ENCODE measurements around the gene ABCG2. TPM values are rescaled to one million over a fixed set of nuclear protein-coding genes. Genes with fewer than 3 reads are reported as not detected.

The ABCG2 gene
- total RNA-seq, 4 donors from 2014 or later, result 0.72 to 5.1 (median 2.4) TPM

- H3K36me3 ChIP-seq, result peaks cover 54% of the 10 kb centered on the region
Observed at GRCh38 chr4:88054229-88054628, 104.2 kb downstream of the ABCG2 start.

DNA sequence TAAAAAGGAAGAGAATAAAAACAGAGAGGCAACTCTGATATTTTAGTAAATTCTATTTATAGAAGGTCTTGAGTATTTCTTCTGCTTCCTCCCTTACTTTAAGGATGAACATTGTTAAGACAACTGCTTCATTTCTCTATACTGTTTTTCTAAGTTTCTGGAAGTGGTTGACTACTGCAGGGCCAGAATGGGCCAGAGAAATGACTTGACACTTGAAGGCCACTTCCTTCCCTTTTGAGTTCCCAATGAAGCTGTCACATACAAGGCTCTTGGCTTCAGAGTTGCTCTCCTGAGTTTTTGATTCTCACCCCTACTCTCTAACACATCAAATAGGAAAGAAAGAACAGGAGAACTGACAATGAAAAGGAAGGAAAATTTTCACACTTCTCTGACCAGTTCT, 113.4 kb downstream of the ABCG2 start:
- Histone ChIP-seq H3K27ac (no peak overlapping the region), H3K9me3 (no peaks in the 10 kb centered on the region), H3K27me3 (no peaks in the 10 kb centered on the region), H3K4me1 (no peaks in the 10 kb centered on the region), H3K36me3 (peaks cover 65% of the 10 kb centered on the region), H3K4me3 (no peak overlapping the region)
- DNase-seq (ENCODE audit: low spot score in 2 of 2), result no peak
- no peak for TF ChIP-seq CTCF (IDR thresholded peaks at IDR 0.05)
- TF ChIP-seq EP300 (IDR thresholded peaks at IDR 0.05), result no peak
- TF ChIP-seq POLR2AphosphoS5 (IDR thresholded peaks at IDR 0.05), result no peak
- TF ChIP-seq POLR2A (IDR thresholded peaks at IDR 0.05), result no peak

More at GRCh38 chr4:88054229-88054628, 104.2 kb downstream of the ABCG2 start:
- H3K4me3 ChIP-seq, result no peak overlapping the region
- TF ChIP-seq POLR2A (IDR thresholded peaks at IDR 0.05) (no peak), CTCF (IDR thresholded peaks at IDR 0.05) (no peak), EP300 (IDR thresholded peaks at IDR 0.05) (no peak), POLR2AphosphoS5 (IDR thresholded peaks at IDR 0.05) (no peak)
- no peaks in the 10 kb centered on the region for H3K27me3 ChIP-seq
- H3K27ac ChIP-seq, result no peak overlapping the region
- H3K9me3 ChIP-seq, result no peaks in the 10 kb centered on the region
- 86% methylated on average over 4 of the region's 4 CpGs for WGBS
- H3K4me1 ChIP-seq, result no peaks in the 10 kb centered on the region
- DNase-seq (ENCODE audit: low spot score in 2 of 2), result no peak

GRCh38 chr4:88043586-88044340, 114.7 kb downstream of the ABCG2 start:
- H3K27ac ChIP-seq, result no peak overlapping the region
- TF ChIP-seq CTCF (IDR thresholded peaks at IDR 0.05) (no peak), EP300 (IDR thresholded peaks at IDR 0.05) (no peak), POLR2A (IDR thresholded peaks at IDR 0.05) (no peak)
- no peaks in the 10 kb centered on the region for H3K4me1 ChIP-seq
- no peaks in the 10 kb centered on the region for H3K27me3 ChIP-seq
- no peaks in the 10 kb centered on the region for H3K9me3 ChIP-seq
- 77% methylated on average over 8 of the region's 8 CpGs for WGBS
- DNase-seq (ENCODE audit: low spot score in 2 of 2), result no peak
- no peak overlapping the region for H3K4me3 ChIP-seq
- H3K36me3 ChIP-seq, result peaks cover 74% of the 10 kb centered on the region

- Histone ChIP-seq H3K27me3 (no peaks in the 10 kb centered on the region), H3K4me1 (no peaks in the 10 kb centered on the region), H3K9me3 (no peaks in the 10 kb centered on the region), H3K36me3 (peaks cover 78% of the 10 kb centered on the region), H3K4me3 (no peak overlapping the region), H3K27ac (no peak overlapping the region)
- WGBS, result 79% methylated on average over 1 of the region's 1 CpG
- no peak for TF ChIP-seq EP300 (IDR thresholded peaks at IDR 0.05)
- no peak for TF ChIP-seq POLR2AphosphoS5 (IDR thresholded peaks at IDR 0.05)
- TF ChIP-seq CTCF (IDR thresholded peaks at IDR 0.05), result no peak
- no peak for TF ChIP-seq POLR2A (IDR thresholded peaks at IDR 0.05)
- DNase-seq (ENCODE audit: low spot score in 2 of 2), result no peak
Observed at GRCh38 chr4:88043001-88043400, 115.4 kb downstream of the ABCG2 start.

DNA sequence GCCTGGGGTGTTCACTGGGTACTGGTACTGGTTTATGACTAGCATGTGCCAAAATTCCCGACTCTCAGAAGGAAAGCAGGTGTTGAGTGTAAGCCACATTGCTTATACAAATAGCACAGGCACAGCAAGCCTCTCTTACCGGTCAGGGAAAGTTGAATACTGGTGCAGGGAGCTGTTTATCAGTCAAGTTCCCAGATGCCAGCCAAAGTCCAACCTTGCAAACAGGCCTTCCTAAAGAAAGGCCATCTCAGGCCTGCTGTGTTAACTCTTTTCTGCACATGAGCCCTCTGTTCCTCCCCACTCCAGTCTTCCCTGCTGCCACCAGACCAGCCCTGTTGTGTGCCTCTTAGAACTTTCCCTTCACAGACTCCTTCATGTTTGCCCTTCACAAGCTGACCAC, 116.8 kb downstream of the ABCG2 start:
- no peaks in the 10 kb centered on the region for H3K9me3 ChIP-seq
- no peak for TF ChIP-seq POLR2AphosphoS5 (IDR thresholded peaks at IDR 0.05)
- no peak for TF ChIP-seq CTCF (IDR thresholded peaks at IDR 0.05)
- TF ChIP-seq POLR2A (IDR thresholded peaks at IDR 0.05), result no peak
- TF ChIP-seq EP300 (IDR thresholded peaks at IDR 0.05), result no peak
- peaks cover 87% of the 10 kb centered on the region for H3K36me3 ChIP-seq
- H3K4me1 ChIP-seq, result no peaks in the 10 kb centered on the region
- H3K27me3 ChIP-seq, result no peaks in the 10 kb centered on the region
- H3K4me3 ChIP-seq, result no peak overlapping the region
- no peak overlapping the region for H3K27ac ChIP-seq
- no peak for DNase-seq (ENCODE audit: low spot score in 2 of 2)
- WGBS, result 56% methylated on average over 2 of the region's 2 CpGs

Data from suprapubic skin (tissue), 4 donors.